HepG2 (cell line): ENCODE measurements around the gene USP36. TPM values are rescaled to one million over a fixed set of nuclear protein-coding genes. Genes with fewer than 3 reads are reported as not detected.

Experiments used
- ATAD3A ChIP-seq: sonication (generic); formaldehyde crosslinking; IDR thresholded peaks from 2 replicates; pipeline ENCODE4 v1.4.0; 2020; ENCODE audit warnings: missing genetic modification reagents
- CBX2 ChIP-seq, 2 experiments: fragments of 200-600 bp in 1 of 2; sonication (generic); formaldehyde crosslinking in 1 of 2; IDR thresholded peaks; 2 replicates each; pipeline versions ENCODE4 v1.7.0 to v1.8.1; 2018 to 2022; ENCODE audit warnings: low read depth in 2 of 2, low read length in 1 of 2, mild to moderate bottlenecking in 1 of 2, missing genetic modification reagents in 1 of 2
- CEBPB ChIP-seq: IDR thresholded peaks from 2 replicates; pipeline ENCODE4 v1.6.1; 2011; ENCODE audit warnings: low read depth, low read length, improper control_type of control experiment, borderline replicate concordance
- DMAP1 ChIP-seq: IDR thresholded peaks from 2 replicates; pipeline ENCODE4 v1.6.1; 2016
- HES4 ChIP-seq: sonication (generic); formaldehyde crosslinking; IDR thresholded peaks from 2 replicates; pipeline ENCODE4 v1.9.0; 2021; ENCODE audit warnings: mild to moderate bottlenecking, missing genetic modification reagents, borderline replicate concordance
- IRX3 ChIP-seq: sonication (generic); formaldehyde crosslinking; IDR thresholded peaks from 2 replicates; pipeline ENCODE4 v1.8.1; 2023; ENCODE audit warnings: mild to moderate bottlenecking, low read depth, missing genetic modification reagents, borderline replicate concordance
- MAFF ChIP-seq: IDR thresholded peaks from 2 replicates; pipeline ENCODE4 v1.6.1; 2011; ENCODE audit warnings: low read depth, low read length, improper control_type of control experiment
- MAFK ChIP-seq, 2 experiments: IDR thresholded peaks in 1 of 2; conservative IDR thresholded peaks in 1 of 2; 2 replicates each; pipeline ENCODE4 v1.6.1; 2011; ENCODE audit warnings: improper control_type of control experiment in 2 of 2, low read length in 2 of 2
- MXI1 ChIP-seq: IDR thresholded peaks from 3 replicates; pipeline ENCODE4 v1.6.1; 2012; ENCODE audit warnings: low read depth, low read length, inconsistent platforms, borderline replicate concordance
- POLR2G ChIP-seq: fragments of 200-400 bp; formaldehyde crosslinking; IDR thresholded peaks from 2 replicates; pipeline ENCODE4 v1.6.1; 2018; ENCODE audit warnings: mild to moderate bottlenecking, low read depth, low read length, moderate library complexity
- RAD21 ChIP-seq: fragments of 450-650 bp; formaldehyde crosslinking; IDR thresholded peaks from 2 replicates; pipeline ENCODE4 v1.5.0; 2020; ENCODE audit warnings: mild to moderate bottlenecking
- RXRB ChIP-seq: IDR thresholded peaks from 2 replicates; pipeline ENCODE4 v1.6.1; 2016; ENCODE audit warnings: borderline replicate concordance, missing genetic modification reagents, missing compliant biosample characterization
- SIN3B ChIP-seq: fragments of 150-350 bp; IDR thresholded peaks from 2 replicates; pipeline ENCODE4 v1.6.1; 2014; ENCODE audit warnings: low read length
- SP1 ChIP-seq, 2 experiments: fragments of 450-650 bp in 1 of 2; sonication (generic) in 1 of 2; formaldehyde crosslinking in 1 of 2; IDR thresholded peaks; 2 replicates each; pipeline versions ENCODE4 v1.4.0 to v1.6.1; 2016 to 2020; ENCODE audit warnings: missing genetic modification reagents in 1 of 2
- SP140L ChIP-seq: sonication (generic); formaldehyde crosslinking; IDR thresholded peaks from 2 replicates; pipeline ENCODE4 v1.4.0; 2020; ENCODE audit warnings: missing genetic modification reagents, borderline replicate concordance
- YEATS4 ChIP-seq: sonication (generic); formaldehyde crosslinking; IDR thresholded peaks from 2 replicates; pipeline ENCODE4 v1.4.0; 2020; ENCODE audit warnings: missing genetic modification reagents, borderline replicate concordance
- ZFAT ChIP-seq: sonication (generic); formaldehyde crosslinking; conservative IDR thresholded peaks from 2 replicates; pipeline ENCODE4 v1.8.1; 2023; ENCODE audit warnings: missing genetic modification reagents, inconsistent platforms
- ZIK1 ChIP-seq: sonication (generic); formaldehyde crosslinking; IDR thresholded peaks from 2 replicates; pipeline ENCODE4 v1.5.0; 2020; ENCODE audit warnings: mild to moderate bottlenecking, low read depth, missing genetic modification reagents, borderline replicate concordance
- ZMYM3 ChIP-seq: sonication (generic); formaldehyde crosslinking; IDR thresholded peaks from 2 replicates; pipeline ENCODE4 v1.5.1; 2020; ENCODE audit warnings: mild to moderate bottlenecking, missing genetic modification reagents
- ZNF205 ChIP-seq: IDR thresholded peaks from 2 replicates; pipeline ENCODE4 v1.6.1; 2018; ENCODE audit warnings: missing biosample characterization, missing genetic modification reagents
- ZNF207 ChIP-seq: fragments of 450-650 bp; IDR thresholded peaks from 2 replicates; pipeline ENCODE4 v1.6.1; 2016; ENCODE audit warnings: antibody characterized with exemption, borderline replicate concordance
- ZNF333 ChIP-seq: sonication (generic); formaldehyde crosslinking; IDR thresholded peaks from 2 replicates; pipeline ENCODE4 v1.4.0; 2020; ENCODE audit warnings: mild to moderate bottlenecking, missing genetic modification reagents, borderline replicate concordance
- ZNF451 ChIP-seq: sonication (generic); formaldehyde crosslinking; IDR thresholded peaks from 2 replicates; pipeline ENCODE4 v1.5.0; 2020; ENCODE audit warnings: mild to moderate bottlenecking, missing genetic modification reagents
- ZNF501 ChIP-seq: sonication (generic); formaldehyde crosslinking; IDR thresholded peaks from 2 replicates; pipeline ENCODE4 v1.5.1; 2020; ENCODE audit warnings: mild to moderate bottlenecking, moderate library complexity, missing genetic modification reagents
- ZNF564 ChIP-seq: sonication (generic); formaldehyde crosslinking; IDR thresholded peaks from 2 replicates; pipeline ENCODE4 v1.8.1; 2023; ENCODE audit warnings: mild to moderate bottlenecking, missing genetic modification reagents
- ZNF614 ChIP-seq: IDR thresholded peaks from 2 replicates; pipeline ENCODE4 v1.6.1; 2018; ENCODE audit warnings: missing biosample characterization, missing genetic modification reagents, inconsistent platforms, borderline replicate concordance
- ZNF761 ChIP-seq: sonication (generic); formaldehyde crosslinking; conservative IDR thresholded peaks from 2 replicates; pipeline ENCODE4 v1.4.0; 2020; ENCODE audit warnings: mild to moderate bottlenecking, missing genetic modification reagents
- polyA plus RNA-seq, 8 experiments: library from polyadenylated mRNA; depleted of rRNA in 3 of 8; stranded (reverse) in 7 of 8; unstranded in 1 of 8; fragments of >200 nt; fragmentation: Illumina TruSeq in 4 of 8; extraction: Trizol in 4 of 8; gene quantifications; 2 replicates each; pipeline versions ENCODE4 v1.2.1 to v1.2.3, GENCODE V29; 2011 to 2016; ENCODE audit warnings: low read depth in 4 of 8, missing spikeins in 1 of 8, mixed read lengths in 1 of 8; ENCODE audit not compliant: insufficient read depth in 1 of 8
- total RNA-seq, 5 experiments: library from RNA; depleted of rRNA; stranded (reverse); fragments of >200 nt; fragmentation: Illumina TruSeq; extraction: Trizol; gene quantifications; 2 replicates each; pipeline ENCODE4 v1.2.3, GENCODE V29; 2016; ENCODE audit warnings: low read depth in 1 of 5
- TF ChIP-seq, protein P1 (sequence below): sonication (generic); formaldehyde crosslinking; IDR thresholded peaks from 2 replicates; pipeline ENCODE4 v1.8.1; 2023; ENCODE audit warnings: mild to moderate bottlenecking, inconsistent platforms, moderate library complexity, missing genetic modification reagents, borderline replicate concordance
- TF ChIP-seq, protein P2 (sequence below): sonication (generic); formaldehyde crosslinking; IDR thresholded peaks from 2 replicates; pipeline ENCODE4 v1.4.0; 2020; ENCODE audit warnings: mild to moderate bottlenecking, missing genetic modification reagents

USP36 gene
- total and polyA plus RNA-seq, 2 of the 13 experiments (the other 11 are each of a cell fraction or from before 2014, with no cell fraction given) = 29.6 to 45.9 TPM

DNA sequence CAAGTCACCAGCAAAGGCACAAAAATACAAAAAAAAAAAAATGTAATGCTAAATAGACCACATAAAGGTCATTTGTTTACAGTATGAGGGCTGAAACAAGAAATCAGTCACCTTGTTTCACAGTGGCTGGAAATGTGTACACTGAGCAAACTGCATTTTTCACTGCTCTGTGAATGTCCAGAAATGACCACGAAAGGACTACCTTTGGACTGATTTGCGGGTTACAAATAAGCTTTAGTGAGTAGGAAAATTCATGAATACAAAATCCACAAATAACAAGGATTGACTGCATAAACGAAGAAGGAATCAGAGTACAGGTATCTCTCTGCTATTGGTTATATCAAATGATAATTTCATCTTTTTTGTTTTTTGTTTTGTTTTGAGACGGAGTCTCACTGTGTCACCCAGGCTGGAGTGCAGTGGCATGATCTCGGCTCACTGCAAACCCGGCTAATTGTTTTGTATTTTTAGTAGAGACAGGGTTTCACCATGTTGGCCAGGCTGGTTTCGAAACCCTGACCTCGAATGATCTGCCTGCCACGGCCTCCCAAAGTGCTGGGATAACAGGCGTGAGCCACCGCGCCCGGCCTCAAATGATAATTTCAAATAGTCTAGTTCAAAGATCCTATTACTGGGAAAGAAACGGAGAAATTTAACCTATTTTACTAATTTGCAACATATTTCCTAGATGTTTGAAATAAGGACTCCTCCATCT is 89.0 kb downstream of the USP36 start (continued):
- TF ChIP-seq ZMYM3 (CRISPR knock-in tag) = peak; percentile 85
- no peak for TF ChIP-seq DMAP1 (CRISPR knock-in tag)
- TF ChIP-seq ZNF564 (CRISPR knock-in tag) = no peak
- TF ChIP-seq SP140L (CRISPR knock-in tag) = peak; percentile 82; the same call in 1 of the 2 replicates
- TF ChIP-seq CBX2 (IDR thresholded peaks at IDR 0.05; ENCODE audit: low read depth, low read length) = no peak
- no peak for TF ChIP-seq CBX2 (CRISPR knock-in tag; IDR thresholded peaks at IDR 0.05; ENCODE audit: low read depth)
- 0 out of 2 replicates have a peak, but pooled peaks have one; percentile 34 for TF ChIP-seq SIN3B
- no peak for TF ChIP-seq ZNF761 (CRISPR knock-in tag)
- TF ChIP-seq ZIK1 (CRISPR knock-in tag) = no peak
- peak; percentile 56 for TF ChIP-seq CEBPB
- no peak for TF ChIP-seq ZFAT (CRISPR knock-in tag)
- TF ChIP-seq RAD21 (CRISPR knock-in tag) = no peak
- no peak for TF ChIP-seq YEATS4 (CRISPR knock-in tag)
- TF ChIP-seq ZNF614 (CRISPR knock-in tag) = no peak; the same call in 1 of the 2 replicates
- TF ChIP-seq SP1 (IDR thresholded peaks at IDR 0.05) = no peak
- no peak for TF ChIP-seq SP1 (CRISPR knock-in tag; IDR thresholded peaks at IDR 0.05)
- TF ChIP-seq, protein P1, sequence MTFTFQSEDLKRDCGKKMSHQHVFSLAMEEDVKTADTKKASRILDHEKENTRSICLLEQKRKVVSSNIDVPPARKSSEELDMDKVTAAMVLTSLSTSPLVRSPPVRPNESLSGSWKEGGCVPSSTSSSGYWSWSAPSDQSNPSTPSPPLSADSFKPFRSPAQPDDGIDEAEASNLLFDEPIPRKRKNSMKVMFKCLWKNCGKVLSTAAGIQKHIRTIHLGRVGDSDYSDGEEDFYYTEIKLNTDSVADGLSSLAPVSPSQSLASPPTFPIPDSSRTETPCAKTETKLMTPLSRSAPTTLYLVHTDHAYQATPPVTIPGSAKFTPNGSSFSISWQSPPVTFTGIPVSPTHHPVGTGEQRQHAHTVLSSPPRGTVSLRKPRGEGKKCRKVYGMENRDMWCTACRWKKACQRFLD = no peak
- no peak for TF ChIP-seq ZNF207
- no peak for TF ChIP-seq ZNF451
- TF ChIP-seq HES4 (CRISPR knock-in tag) = no peak
- peak; percentile 81 for TF ChIP-seq RXRB (CRISPR knock-in tag)
- no peak for TF ChIP-seq ATAD3A (CRISPR knock-in tag)
- peak; percentile 67; the same call in 1 of the 2 replicates for TF ChIP-seq ZNF501 (CRISPR knock-in tag)
- TF ChIP-seq MAFK (conservative IDR thresholded peaks at IDR 0.05 in 1 of 2, IDR thresholded peaks at IDR 0.05 in 1 of 2; ENCODE audit: low read length in 2 of 2) = no peak
- TF ChIP-seq ZNF205 (CRISPR knock-in tag) = no peak
- no peak for TF ChIP-seq POLR2G
- TF ChIP-seq IRX3 (CRISPR knock-in tag) = no peak
- TF ChIP-seq, protein P2, sequence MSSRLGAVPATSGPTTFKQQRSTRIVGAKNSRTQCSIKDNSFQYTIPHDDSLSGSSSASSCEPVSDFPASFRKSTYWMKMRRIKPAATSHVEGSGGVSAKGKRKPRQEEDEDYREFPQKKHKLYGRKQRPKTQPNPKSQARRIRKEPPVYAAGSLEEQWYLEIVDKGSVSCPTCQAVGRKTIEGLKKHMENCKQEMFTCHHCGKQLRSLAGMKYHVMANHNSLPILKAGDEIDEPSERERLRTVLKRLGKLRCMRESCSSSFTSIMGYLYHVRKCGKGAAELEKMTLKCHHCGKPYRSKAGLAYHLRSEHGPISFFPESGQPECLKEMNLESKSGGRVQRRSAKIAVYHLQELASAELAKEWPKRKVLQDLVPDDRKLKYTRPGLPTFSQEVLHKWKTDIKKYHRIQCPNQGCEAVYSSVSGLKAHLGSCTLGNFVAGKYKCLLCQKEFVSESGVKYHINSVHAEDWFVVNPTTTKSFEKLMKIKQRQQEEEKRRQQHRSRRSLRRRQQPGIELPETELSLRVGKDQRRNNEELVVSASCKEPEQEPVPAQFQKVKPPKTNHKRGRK = no peak
- 0 out of 3 replicates have a peak, but pooled peaks have one; percentile 10 for TF ChIP-seq MXI1
- no peak for TF ChIP-seq MAFF
- no peak for TF ChIP-seq ZNF333 (CRISPR knock-in tag)
